ENCODE results near the gene SEC14L5.

- TF ChIP-seq GATA2 (IDR thresholded peaks at IDR 0.05; ENCODE audit: low read depth, low read length) (no peak), GATA3 (IDR thresholded peaks at IDR 0.05; ENCODE audit: low read depth, low read length) (no peak)
These were observed 102.0 kb downstream of the SEC14L5 start for GRCh38 chr16:5060073-5060641.
